Measurements from ENCODE around the gene ACER2. TPM values are rescaled to one million over a fixed set of nuclear protein-coding genes. Genes with fewer than 3 reads are reported as not detected.
"Not testable (repeated sequence)": the region's sequence is repeated elsewhere in the genome, so short reads cannot be mapped to it uniquely, and the experiment has no call there.

Gene ACER2
- total and polyA plus RNA-seq, 10 of the 15 experiments (the other 5 are each of a cell fraction or from before 2014, with no cell fraction given) = 0.07 to 3.1 (median 2.2) TPM

- in situ Hi-C loops (cut with MboI); H3K27ac ChIP-seq (ENCODE audit: control insufficient read depth, insufficient read depth); H3K9me3 ChIP-seq (replicated peaks; ENCODE audit: control insufficient read depth, insufficient read depth, low read length); H3K4me3 ChIP-seq; H3K4me1 ChIP-seq (ENCODE audit: control insufficient read depth, insufficient read depth, low read length); H3K79me2 ChIP-seq (ENCODE audit: control insufficient read depth, insufficient read depth, low read length); H4K20me1 ChIP-seq (ENCODE audit: control insufficient read depth, insufficient read depth); H3K4me2 ChIP-seq (ENCODE audit: control insufficient read depth, insufficient read depth); H3K27me3 ChIP-seq (replicated peaks in 1 of 2; ENCODE audit: control insufficient read depth in 2 of 2, insufficient read depth in 2 of 2, low read length in 1 of 2); H3K36me3 ChIP-seq (ENCODE audit: control insufficient read depth in 2 of 2, insufficient read depth in 2 of 2, low read length in 1 of 2); SMC1A ChIA-PET (ENCODE audit: uncharacterized antibody, unreplicated experiment); FAIRE-seq; H2AFZ ChIP-seq (ENCODE audit: control insufficient read depth, low read depth, low read length); BruUV-seq (replicated peaks); RAD21 ChIA-PET (ENCODE audit: unreplicated experiment); DNase-seq (ENCODE audit: low read depth, low spot score); intact Hi-C loops (cut with micrococcal nuclease; ENCODE audit: unreplicated experiment); ATAC-seq; H3K9ac ChIP-seq (ENCODE audit: control insufficient read depth, insufficient read depth, low read length): not testable (repeated sequence)
- POLR2A ChIA-PET = interaction anchor here (0.5 kb wide), 1 partner anchor 54 kb away, joined by 3 read pairs; no protein-coding TSS in a partner anchor
- CTCF ChIA-PET = interaction anchor here (0.6 to 1.0 kb wide), 2 partner anchors 75 to 171 kb away, joined by 3 to 4 read pairs; no protein-coding TSS in a partner anchor
- 73% methylated on average over 4 of the region's 4 CpGs for WGBS (ENCODE audit: insufficient coverage, insufficient replicate concordance, low lambda C conversion rate, missing lambda C conversion rate)
Observed at GRCh38 chr9:19389539-19389938, 19.3 kb upstream of the ACER2 start.

- in situ Hi-C loops (cut with MboI) = no loop called here
- WGBS (ENCODE audit: insufficient coverage, insufficient replicate concordance, low lambda C conversion rate, missing lambda C conversion rate) = 0% methylated on average over 1 of the region's 1 CpG
- RAD21 ChIA-PET (ENCODE audit: unreplicated experiment) = no interaction called here
Observed at GRCh38 chr9:19397845-19398244, 11.0 kb upstream of the ACER2 start.

DNA sequence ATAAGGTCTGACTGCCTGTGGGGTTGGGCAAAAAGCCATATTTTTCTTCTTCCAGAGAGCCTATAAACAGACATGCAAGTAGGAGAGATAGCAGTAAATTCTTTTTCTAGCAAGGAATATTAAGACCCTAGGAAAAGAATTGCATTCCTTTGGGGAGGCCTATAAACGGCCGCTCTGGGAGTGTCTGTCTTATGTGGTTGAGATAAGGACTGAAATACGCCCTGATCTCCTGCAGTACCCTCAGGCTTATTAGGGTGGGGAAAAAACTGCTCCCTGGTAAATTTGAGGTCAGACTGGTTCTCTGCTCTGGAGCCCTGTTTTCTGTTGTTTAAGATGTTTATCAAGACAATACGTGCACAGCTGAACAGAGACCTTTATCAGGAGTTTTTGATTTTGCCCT is 5.6 kb upstream of the ACER2 start:
- FAIRE-seq; DNase-seq (ENCODE audit: low read depth, low spot score); H2AFZ ChIP-seq (ENCODE audit: control insufficient read depth, low read depth, low read length); H3K4me1 ChIP-seq (ENCODE audit: control insufficient read depth, insufficient read depth, low read length); RAD21 ChIA-PET (ENCODE audit: unreplicated experiment); CTCF ChIA-PET; BruUV-seq (replicated peaks); in situ Hi-C loops (cut with MboI); H3K27ac ChIP-seq (ENCODE audit: control insufficient read depth, insufficient read depth); H3K79me2 ChIP-seq (ENCODE audit: control insufficient read depth, insufficient read depth, low read length); H3K9ac ChIP-seq (ENCODE audit: control insufficient read depth, insufficient read depth, low read length); intact Hi-C loops (cut with micrococcal nuclease; ENCODE audit: unreplicated experiment); POLR2A ChIA-PET; H3K36me3 ChIP-seq (ENCODE audit: control insufficient read depth in 2 of 2, insufficient read depth in 2 of 2, low read length in 1 of 2); H4K20me1 ChIP-seq (ENCODE audit: control insufficient read depth, insufficient read depth); H3K4me2 ChIP-seq (ENCODE audit: control insufficient read depth, insufficient read depth); ATAC-seq; H3K27me3 ChIP-seq (replicated peaks in 1 of 2; ENCODE audit: control insufficient read depth in 2 of 2, insufficient read depth in 2 of 2, low read length in 1 of 2); H3K4me3 ChIP-seq; H3K9me3 ChIP-seq (replicated peaks; ENCODE audit: control insufficient read depth, insufficient read depth, low read length): not testable (repeated sequence)
- SMC1A ChIA-PET (ENCODE audit: uncharacterized antibody, unreplicated experiment) = interaction anchor here (0.9 kb wide), 1 partner anchor 50 kb away, joined by 3 read pairs; no protein-coding TSS in a partner anchor
- 86% methylated on average over 4 of the region's 4 CpGs for WGBS (ENCODE audit: insufficient coverage, insufficient replicate concordance, low lambda C conversion rate, missing lambda C conversion rate)

More at GRCh38 chr9:19397845-19398244, 11.0 kb upstream of the ACER2 start:
- FAIRE-seq (no peak), DNase-seq (ENCODE audit: low read depth, low spot score) (no peak), ATAC-seq (no peak)
- Histone ChIP-seq H2AFZ (ENCODE audit: control insufficient read depth, low read depth, low read length) (no peak overlapping the region), H3K79me2 (ENCODE audit: control insufficient read depth, insufficient read depth, low read length) (no peaks in the 10 kb centered on the region), H3K27me3 (replicated peaks in 1 of 2; ENCODE audit: control insufficient read depth in 2 of 2, insufficient read depth in 2 of 2, low read length in 1 of 2) (no peaks in the 10 kb centered on the region), H3K9ac (ENCODE audit: control insufficient read depth, insufficient read depth, low read length) (no peak overlapping the region), H4K20me1 (ENCODE audit: control insufficient read depth, insufficient read depth) (no peaks in the 10 kb centered on the region), H3K4me2 (ENCODE audit: control insufficient read depth, insufficient read depth) (no peak overlapping the region), H3K27ac (ENCODE audit: control insufficient read depth, insufficient read depth) (no peak overlapping the region), H3K36me3 (ENCODE audit: control insufficient read depth in 2 of 2, insufficient read depth in 2 of 2, low read length in 1 of 2) (no peaks in the 10 kb centered on the region), H3K4me1 (ENCODE audit: control insufficient read depth, insufficient read depth, low read length) (no peaks in the 10 kb centered on the region), H3K9me3 (replicated peaks; ENCODE audit: control insufficient read depth, insufficient read depth, low read length) (no peaks in the 10 kb centered on the region), H3K4me3 (no peak overlapping the region)
- CTCF ChIA-PET = no interaction called here
- BruUV-seq (replicated peaks) = no TSS peak
- TF ChIP-seq TCF12 (IDR thresholded peaks at IDR 0.05; ENCODE audit: low read depth, low read length) = no peak
- POLR2A ChIA-PET = no interaction called here
- SMC1A ChIA-PET (ENCODE audit: uncharacterized antibody, unreplicated experiment) = no interaction called here
- intact Hi-C loops (cut with micrococcal nuclease; ENCODE audit: unreplicated experiment) = no loop called here

Measured in GM12878 (cell line).